GM23338 (cell line): ENCODE measurements around the gene ABHD10. TPM values are rescaled to one million over a fixed set of nuclear protein-coding genes. Genes with fewer than 3 reads are reported as not detected.

Experiments
- ATAC-seq: fragments of 200-7000 bp; cut with Tn5 transposase; 3 replicates; pipeline ENCODE4 v1.9.1; 2020
- DNase-seq: peaks from one replicate; pipeline ENCODE4 v3.0.0-alpha.2; 2015; ENCODE audit warnings: low spot score
- H2AFZ ChIP-seq: fragments of 200-600 bp; sonication (generic); 2 replicates; pipeline ENCODE4 v1.8.0; 2016; ENCODE audit warnings: antibody characterized with exemption, mild to moderate bottlenecking, moderate library complexity
- H3F3A ChIP-seq: fragments of 200-600 bp; sonication (generic); replicated peaks from 2 replicates; pipeline ENCODE4 v1.8.0; 2017; ENCODE audit warnings: antibody characterized with exemption, mixed run types, low read depth
- H3K27ac ChIP-seq: fragments of 200-600 bp; sonication (generic); 2 replicates; pipeline ENCODE4 v1.6.1; 2016; ENCODE audit warnings: low read depth
- H3K27me3 ChIP-seq: fragments of 200-600 bp; sonication (generic); 2 replicates; pipeline ENCODE4 v1.8.0; 2016; ENCODE audit warnings: mild to moderate bottlenecking, mixed run types, moderate library complexity; ENCODE audit not compliant: insufficient read depth
- H3K36me3 ChIP-seq: fragments of 200-600 bp; sonication (generic); 2 replicates; pipeline ENCODE4 v1.8.0; 2016; ENCODE audit warnings: mild to moderate bottlenecking; ENCODE audit not compliant: insufficient read depth
- H3K4me1 ChIP-seq: fragments of 200-600 bp; sonication (generic); 2 replicates; pipeline ENCODE4 v1.8.0; 2016; ENCODE audit warnings: mild to moderate bottlenecking, moderate library complexity; ENCODE audit not compliant: insufficient read depth
- H3K4me2 ChIP-seq: fragments of 200-600 bp; sonication (generic); 2 replicates; pipeline ENCODE4 v1.7.1; 2017; ENCODE audit warnings: mixed run types
- H3K4me3 ChIP-seq: fragments of 200-600 bp; sonication (generic); 2 replicates; pipeline ENCODE4 v1.6.1; 2016; ENCODE audit warnings: mixed run types
- H3K79me2 ChIP-seq: fragments of 200-600 bp; sonication (generic); replicated peaks from 2 replicates; pipeline ENCODE4 v1.8.0; 2017; ENCODE audit warnings: mild to moderate bottlenecking; ENCODE audit not compliant: insufficient read depth
- H3K9me2 ChIP-seq: fragments of 200-600 bp; sonication (generic); 2 replicates; pipeline ENCODE4 v1.8.0; 2017; ENCODE audit not compliant: insufficient read depth
- H4K20me1 ChIP-seq: fragments of 200-600 bp; sonication (generic); replicated peaks from 2 replicates; pipeline ENCODE4 v1.8.0; 2017; ENCODE audit warnings: mild to moderate bottlenecking; ENCODE audit not compliant: insufficient read depth
- H3K27ac Mint-ChIP-seq: 2 replicates; pipeline ENCODE4 v1.8.0; 2020; ENCODE audit warnings: inconsistent platforms, mild to moderate bottlenecking, moderate library complexity, mixed read lengths
- H3K27me3 Mint-ChIP-seq: 3 replicates; pipeline ENCODE4 v1.8.0; 2022; ENCODE audit warnings: low read depth, mild to moderate bottlenecking, moderate library complexity, mixed read lengths, inconsistent platforms; ENCODE audit not compliant: insufficient read depth, poor library complexity
- H3K36me3 Mint-ChIP-seq: 3 replicates; pipeline ENCODE4 v1.8.0; 2021; ENCODE audit warnings: low read depth, mild to moderate bottlenecking, inconsistent platforms, moderate library complexity, mixed read lengths
- H3K4me1 Mint-ChIP-seq: 3 replicates; pipeline ENCODE4 v1.8.0; 2020; ENCODE audit warnings: mild to moderate bottlenecking, inconsistent platforms, mixed read lengths
- H3K4me3 Mint-ChIP-seq: 3 replicates; pipeline ENCODE4 v1.8.0; 2021; ENCODE audit warnings: moderate library complexity, mild to moderate bottlenecking, inconsistent platforms, mixed read lengths
- H3K9me3 Mint-ChIP-seq: 3 replicates; pipeline ENCODE4 v1.8.0; 2020; ENCODE audit warnings: moderate library complexity, mild to moderate bottlenecking, inconsistent platforms, mixed read lengths
- CREB1 ChIP-seq: fragments of 250-450 bp; sonication (Bioruptor Pico); IDR thresholded peaks from 2 replicates; pipeline ENCODE4 v1.5.0; 2020; ENCODE audit warnings: low read depth, mild to moderate bottlenecking, moderate library complexity
- CTCF ChIP-seq, 2 experiments: fragments of 200-600 bp in 1 of 2; sonication (generic) in 1 of 2; conservative IDR thresholded peaks; 2 replicates each; pipeline versions ENCODE4 v1.5.1 to v1.6.1; 2016 to 2017; ENCODE audit warnings: antibody characterized with exemption in 2 of 2, low read depth in 2 of 2, mild to moderate bottlenecking in 2 of 2, moderate library complexity in 1 of 2
- POLR2AphosphoS5 ChIP-seq: IDR thresholded peaks from 2 replicates; pipeline ENCODE4 v1.6.1; 2016; ENCODE audit warnings: antibody characterized with exemption, low read depth
- ZNF331 ChIP-seq: fragments of 250-450 bp; sonication (Bioruptor Pico); IDR thresholded peaks from 2 replicates; pipeline ENCODE4 v1.5.0; 2020; ENCODE audit warnings: low read depth, mild to moderate bottlenecking, moderate library complexity
- polyA plus RNA-seq: library from polyadenylated mRNA; unstranded; fragments of >200 nt; fragmentation: Nextera tagmentation; extraction: Ambion mirVana; gene quantifications from 2 replicates; pipeline ENCODE4 v1.2.1, GENCODE V29; 2016
- total RNA-seq: library from RNA; depleted of rRNA; stranded (reverse); fragments of >200 nt; shearing (Covaris generic); gene quantifications from 2 replicates; pipeline ENCODE4 v1.2.3, GENCODE V29; 2014
- TF ChIP-seq, protein P1 (sequence below): fragments of 250-450 bp; sonication (Bioruptor Pico); IDR thresholded peaks from 2 replicates; pipeline ENCODE4 v1.5.0; 2020; ENCODE audit warnings: mild to moderate bottlenecking, moderate library complexity
- TF ChIP-seq, protein P2 (sequence below): IDR thresholded peaks from 2 replicates; pipeline ENCODE4 v1.6.1; 2016; ENCODE audit warnings: antibody characterized with exemption
- TF ChIP-seq, protein P3 (sequence below): IDR thresholded peaks from one replicate; pipeline ENCODE4 v1.6.1; 2018; ENCODE audit warnings: antibody characterized with exemption; ENCODE audit not compliant: unreplicated experiment

Gene ABHD10
- total and polyA plus RNA-seq, 2 experiments from 2014 or later: 16.9 to 28.0 TPM

DNA sequence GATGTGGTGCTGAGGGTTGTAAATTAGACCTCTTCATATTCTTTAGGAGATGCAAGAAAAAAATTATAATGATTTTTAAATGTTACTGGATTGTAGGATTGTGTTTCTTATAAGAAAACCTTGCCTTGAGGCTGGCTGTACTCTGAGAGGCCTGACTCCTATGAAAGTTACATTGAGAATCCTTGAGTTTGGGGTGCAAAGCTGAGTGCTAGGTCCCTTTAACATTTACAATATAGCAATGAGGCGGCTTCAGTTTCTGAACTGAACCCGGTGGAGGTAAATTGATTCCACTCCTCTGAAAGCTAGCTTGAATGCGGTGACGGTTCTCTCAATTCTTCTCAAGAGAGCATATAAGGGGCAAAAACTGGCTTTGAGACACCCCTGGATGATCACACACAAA lies 55.6 kb downstream of the ABHD10 start, which contains the start of gene TMPRSS7 (continued):
- TF ChIP-seq, protein P1, sequence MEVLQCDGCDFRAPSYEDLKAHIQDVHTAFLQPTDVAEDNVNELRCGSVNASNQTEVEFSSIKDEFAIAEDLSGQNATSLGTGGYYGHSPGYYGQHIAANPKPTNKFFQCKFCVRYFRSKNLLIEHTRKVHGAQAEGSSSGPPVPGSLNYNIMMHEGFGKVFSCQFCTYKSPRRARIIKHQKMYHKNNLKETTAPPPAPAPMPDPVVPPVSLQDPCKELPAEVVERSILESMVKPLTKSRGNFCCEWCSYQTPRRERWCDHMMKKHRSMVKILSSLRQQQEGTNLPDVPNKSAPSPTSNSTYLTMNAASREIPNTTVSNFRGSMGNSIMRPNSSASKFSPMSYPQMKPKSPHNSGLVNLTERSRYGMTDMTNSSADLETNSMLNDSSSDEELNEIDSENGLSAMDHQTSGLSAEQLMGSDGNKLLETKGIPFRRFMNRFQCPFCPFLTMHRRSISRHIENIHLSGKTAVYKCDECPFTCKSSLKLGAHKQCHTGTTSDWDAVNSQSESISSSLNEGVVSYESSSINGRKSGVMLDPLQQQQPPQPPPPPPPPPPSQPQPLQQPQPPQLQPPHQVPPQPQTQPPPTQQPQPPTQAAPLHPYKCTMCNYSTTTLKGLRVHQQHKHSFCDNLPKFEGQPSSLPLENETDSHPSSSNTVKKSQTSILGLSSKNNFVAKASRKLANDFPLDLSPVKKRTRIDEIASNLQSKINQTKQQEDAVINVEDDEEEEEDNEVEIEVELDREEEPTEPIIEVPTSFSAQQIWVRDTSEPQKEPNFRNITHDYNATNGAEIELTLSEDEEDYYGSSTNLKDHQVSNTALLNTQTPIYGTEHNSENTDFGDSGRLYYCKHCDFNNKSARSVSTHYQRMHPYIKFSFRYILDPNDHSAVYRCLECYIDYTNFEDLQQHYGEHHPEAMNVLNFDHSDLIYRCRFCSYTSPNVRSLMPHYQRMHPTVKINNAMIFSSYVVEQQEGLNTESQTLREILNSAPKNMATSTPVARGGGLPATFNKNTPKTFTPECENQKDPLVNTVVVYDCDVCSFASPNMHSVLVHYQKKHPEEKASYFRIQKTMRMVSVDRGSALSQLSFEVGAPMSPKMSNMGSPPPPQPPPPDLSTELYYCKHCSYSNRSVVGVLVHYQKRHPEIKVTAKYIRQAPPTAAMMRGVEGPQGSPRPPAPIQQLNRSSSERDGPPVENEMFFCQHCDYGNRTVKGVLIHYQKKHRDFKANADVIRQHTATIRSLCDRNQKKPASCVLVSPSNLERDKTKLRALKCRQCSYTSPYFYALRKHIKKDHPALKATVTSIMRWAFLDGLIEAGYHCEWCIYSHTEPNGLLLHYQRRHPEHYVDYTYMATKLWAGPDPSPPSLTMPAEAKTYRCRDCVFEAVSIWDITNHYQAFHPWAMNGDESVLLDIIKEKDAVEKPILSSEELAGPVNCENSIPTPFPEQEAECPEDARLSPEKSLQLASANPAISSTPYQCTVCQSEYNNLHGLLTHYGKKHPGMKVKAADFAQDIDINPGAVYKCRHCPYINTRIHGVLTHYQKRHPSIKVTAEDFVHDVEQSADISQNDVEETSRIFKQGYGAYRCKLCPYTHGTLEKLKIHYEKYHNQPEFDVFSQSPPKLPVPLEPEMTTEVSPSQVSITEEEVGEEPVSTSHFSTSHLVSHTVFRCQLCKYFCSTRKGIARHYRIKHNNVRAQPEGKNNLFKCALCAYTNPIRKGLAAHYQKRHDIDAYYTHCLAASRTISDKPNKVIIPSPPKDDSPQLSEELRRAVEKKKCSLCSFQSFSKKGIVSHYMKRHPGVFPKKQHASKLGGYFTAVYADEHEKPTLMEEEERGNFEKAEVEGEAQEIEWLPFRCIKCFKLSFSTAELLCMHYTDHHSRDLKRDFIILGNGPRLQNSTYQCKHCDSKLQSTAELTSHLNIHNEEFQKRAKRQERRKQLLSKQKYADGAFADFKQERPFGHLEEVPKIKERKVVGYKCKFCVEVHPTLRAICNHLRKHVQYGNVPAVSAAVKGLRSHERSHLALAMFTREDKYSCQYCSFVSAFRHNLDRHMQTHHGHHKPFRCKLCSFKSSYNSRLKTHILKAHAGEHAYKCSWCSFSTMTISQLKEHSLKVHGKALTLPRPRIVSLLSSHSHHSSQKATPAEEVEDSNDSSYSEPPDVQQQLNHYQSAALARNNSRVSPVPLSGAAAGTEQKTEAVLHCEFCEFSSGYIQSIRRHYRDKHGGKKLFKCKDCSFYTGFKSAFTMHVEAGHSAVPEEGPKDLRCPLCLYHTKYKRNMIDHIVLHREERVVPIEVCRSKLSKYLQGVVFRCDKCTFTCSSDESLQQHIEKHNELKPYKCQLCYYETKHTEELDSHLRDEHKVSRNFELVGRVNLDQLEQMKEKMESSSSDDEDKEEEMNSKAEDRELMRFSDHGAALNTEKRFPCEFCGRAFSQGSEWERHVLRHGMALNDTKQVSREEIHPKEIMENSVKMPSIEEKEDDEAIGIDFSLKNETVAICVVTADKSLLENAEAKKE (CRISPR knock-in tag): no peak
- no peak for TF ChIP-seq CTCF (conservative IDR thresholded peaks at IDR 0.05; ENCODE audit: low read depth in 2 of 2)

DNA sequence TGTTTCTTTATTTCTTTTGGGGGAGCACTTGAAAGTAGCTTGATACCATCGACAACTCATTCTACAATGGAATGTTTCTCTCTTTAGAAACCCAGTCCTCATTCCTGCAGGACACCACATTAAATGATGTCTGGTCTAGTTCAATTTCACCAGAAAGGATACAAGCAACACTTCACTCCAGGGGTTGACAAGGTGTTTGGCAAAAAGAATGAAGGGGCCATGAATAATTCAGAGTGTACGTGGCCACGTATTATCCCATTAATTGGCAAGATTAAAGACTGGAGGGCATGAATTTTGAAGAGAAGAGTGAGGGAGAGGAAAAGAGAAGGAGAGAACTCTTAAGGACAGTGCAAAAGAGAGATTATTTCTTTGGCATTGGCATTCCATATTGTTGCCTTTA lies 56.4 kb downstream of the ABHD10 start:
- Histone ChIP-seq H3K79me2 (no peaks in the 10 kb centered on the region), H3K4me2 (no peak overlapping the region), H3K4me3 (no peak overlapping the region), H3K27ac (no peak overlapping the region), H2AFZ (no peak overlapping the region), H3K36me3 (peaks cover 6% of the 10 kb centered on the region; the same call in 1 of the 2 replicates), H4K20me1 (no peaks in the 10 kb centered on the region), H3K27me3 (no peaks in the 10 kb centered on the region), H3F3A (no peaks in the 10 kb centered on the region), H3K9me2 (no peaks in the 10 kb centered on the region; the same call in 1 of the 2 replicates), H3K4me1 (0 out of 2 replicates have a peak, but pooled peaks cover 3% of the 10 kb centered on the region)
- Mint-ChIP-seq H3K4me1 (peaks cover 19% of the 10 kb centered on the region), H3K4me3 (no peak overlapping the region), H3K36me3 (peaks cover 42% of the 10 kb centered on the region), H3K27me3 (peaks cover 7% of the 10 kb centered on the region), H3K27ac (no peak overlapping the region), H3K9me3 (peaks cover 47% of the 10 kb centered on the region)
- DNase-seq (no peak), ATAC-seq (no peak)
- TF ChIP-seq POLR2AphosphoS5 (no peak), CREB1 (CRISPR knock-in tag) (no peak), ZNF331 (CRISPR knock-in tag) (no peak)
- TF ChIP-seq, protein P2, sequence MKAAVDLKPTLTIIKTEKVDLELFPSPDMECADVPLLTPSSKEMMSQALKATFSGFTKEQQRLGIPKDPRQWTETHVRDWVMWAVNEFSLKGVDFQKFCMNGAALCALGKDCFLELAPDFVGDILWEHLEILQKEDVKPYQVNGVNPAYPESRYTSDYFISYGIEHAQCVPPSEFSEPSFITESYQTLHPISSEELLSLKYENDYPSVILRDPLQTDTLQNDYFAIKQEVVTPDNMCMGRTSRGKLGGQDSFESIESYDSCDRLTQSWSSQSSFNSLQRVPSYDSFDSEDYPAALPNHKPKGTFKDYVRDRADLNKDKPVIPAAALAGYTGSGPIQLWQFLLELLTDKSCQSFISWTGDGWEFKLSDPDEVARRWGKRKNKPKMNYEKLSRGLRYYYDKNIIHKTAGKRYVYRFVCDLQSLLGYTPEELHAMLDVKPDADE: no peak
- TF ChIP-seq, protein P3, sequence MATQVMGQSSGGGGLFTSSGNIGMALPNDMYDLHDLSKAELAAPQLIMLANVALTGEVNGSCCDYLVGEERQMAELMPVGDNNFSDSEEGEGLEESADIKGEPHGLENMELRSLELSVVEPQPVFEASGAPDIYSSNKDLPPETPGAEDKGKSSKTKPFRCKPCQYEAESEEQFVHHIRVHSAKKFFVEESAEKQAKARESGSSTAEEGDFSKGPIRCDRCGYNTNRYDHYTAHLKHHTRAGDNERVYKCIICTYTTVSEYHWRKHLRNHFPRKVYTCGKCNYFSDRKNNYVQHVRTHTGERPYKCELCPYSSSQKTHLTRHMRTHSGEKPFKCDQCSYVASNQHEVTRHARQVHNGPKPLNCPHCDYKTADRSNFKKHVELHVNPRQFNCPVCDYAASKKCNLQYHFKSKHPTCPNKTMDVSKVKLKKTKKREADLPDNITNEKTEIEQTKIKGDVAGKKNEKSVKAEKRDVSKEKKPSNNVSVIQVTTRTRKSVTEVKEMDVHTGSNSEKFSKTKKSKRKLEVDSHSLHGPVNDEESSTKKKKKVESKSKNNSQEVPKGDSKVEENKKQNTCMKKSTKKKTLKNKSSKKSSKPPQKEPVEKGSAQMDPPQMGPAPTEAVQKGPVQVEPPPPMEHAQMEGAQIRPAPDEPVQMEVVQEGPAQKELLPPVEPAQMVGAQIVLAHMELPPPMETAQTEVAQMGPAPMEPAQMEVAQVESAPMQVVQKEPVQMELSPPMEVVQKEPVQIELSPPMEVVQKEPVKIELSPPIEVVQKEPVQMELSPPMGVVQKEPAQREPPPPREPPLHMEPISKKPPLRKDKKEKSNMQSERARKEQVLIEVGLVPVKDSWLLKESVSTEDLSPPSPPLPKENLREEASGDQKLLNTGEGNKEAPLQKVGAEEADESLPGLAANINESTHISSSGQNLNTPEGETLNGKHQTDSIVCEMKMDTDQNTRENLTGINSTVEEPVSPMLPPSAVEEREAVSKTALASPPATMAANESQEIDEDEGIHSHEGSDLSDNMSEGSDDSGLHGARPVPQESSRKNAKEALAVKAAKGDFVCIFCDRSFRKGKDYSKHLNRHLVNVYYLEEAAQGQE: no peak
